ENCODE results near the gene CTXN1. TPM values are rescaled to one million over a fixed set of nuclear protein-coding genes. Genes with fewer than 3 reads are reported as not detected.

The CTXN1 gene
- total RNA-seq, 2 experiments from 2014 or later, result 0.31 to 0.37 TPM

GRCh38 chr19:7903244-7904073 lies 22.5 kb downstream of the CTXN1 start, which contains the start of gene MAP2K7:
Gene MAP2K7, plus strand, starts transcription at chr19:7903877. Its CDS starts 68 bp downstream, at chr19:7903945.
- H3K27ac Mint-ChIP-seq, result peak within 1 kb of the TSS; percentile 95
- H3K4me1 Mint-ChIP-seq (ENCODE audit: low read depth), result peaks cover 26% of the 10 kb centered on the region
- CTCF ChIA-PET, result interaction anchor here (0.6 to 5.1 kb wide), 13 partner anchors 12 to 233 kb away, joined by 3 to 40 read pairs (median 3); partner anchors contain the start of genes SNAPC2 and TRAPPC5
- H3K36me3 Mint-ChIP-seq (ENCODE audit: low read depth), result peaks cover 19% of the 10 kb centered on the region
- ATAC-seq (peak; percentile 86), DNase-seq (peak; percentile 100)
- peak within 1 kb of the TSS; percentile 85 for H3K4me3 Mint-ChIP-seq
- H3K9me3 Mint-ChIP-seq (ENCODE audit: insufficient read depth), result no peaks in the 10 kb centered on the region
- H3K27me3 Mint-ChIP-seq (ENCODE audit: low read depth), result no peaks in the 10 kb centered on the region
- POLR2A ChIA-PET, result interaction anchor here (0.6 to 1.5 kb wide), 9 partner anchors 9 to 1014 kb away, joined by 3 to 9 read pairs (median 3); partner anchors contain the start of genes SNAPC2, TGFBR3L and TIMM44

GRCh38 chr19:7902796-7903243 lies 23.1 kb downstream of the CTXN1 start:
- ChIA-PET POLR2A (interaction anchor here (0.6 to 1.5 kb wide), 5 partner anchors 13 to 91 kb away, joined by 3 to 9 read pairs (median 6); partner anchors contain the start of gene SNAPC2), CTCF (interaction anchor here (1.0 to 5.1 kb wide), 9 partner anchors 12 to 50 kb away, joined by 3 to 40 read pairs (median 4); partner anchors contain the start of genes SNAPC2 and TIMM44)
- H3K4me1 Mint-ChIP-seq (ENCODE audit: low read depth), result peaks cover 26% of the 10 kb centered on the region
- peak overlapping the region; percentile 84 for H3K4me3 Mint-ChIP-seq
- no peaks in the 10 kb centered on the region for H3K27me3 Mint-ChIP-seq (ENCODE audit: low read depth)
- H3K9me3 Mint-ChIP-seq (ENCODE audit: insufficient read depth), result no peaks in the 10 kb centered on the region
- peaks cover 19% of the 10 kb centered on the region for H3K36me3 Mint-ChIP-seq (ENCODE audit: low read depth)
- peak overlapping the region; percentile 91 for H3K27ac Mint-ChIP-seq
- ATAC-seq, result no peak
- DNase-seq, result no peak

- no peak for ATAC-seq
- CTCF ChIA-PET, result interaction anchor here (0.6 to 5.1 kb wide), 5 partner anchors 10 to 49 kb away, joined by 3 to 40 read pairs (median 4); partner anchors contain the start of gene TIMM44
Measured at GRCh38 chr19:7901337-7901736, 24.6 kb downstream of the CTXN1 start.

GRCh38 chr19:7900931-7901330 lies 25.0 kb downstream of the CTXN1 start:
- no peaks in the 10 kb centered on the region for H3K9me3 Mint-ChIP-seq (ENCODE audit: insufficient read depth)
- ATAC-seq (no peak), DNase-seq (no peak)
- H3K36me3 Mint-ChIP-seq (ENCODE audit: low read depth), result peaks cover 14% of the 10 kb centered on the region
- peaks cover 25% of the 10 kb centered on the region for H3K4me1 Mint-ChIP-seq (ENCODE audit: low read depth)
- no peak overlapping the region for H3K27ac Mint-ChIP-seq
- H3K27me3 Mint-ChIP-seq (ENCODE audit: low read depth), result no peaks in the 10 kb centered on the region
- CTCF ChIA-PET, result interaction anchor here (1.1 to 5.1 kb wide), 5 partner anchors 10 to 48 kb away, joined by 3 to 40 read pairs (median 4); partner anchors contain the start of gene TIMM44
- H3K4me3 Mint-ChIP-seq, result no peak overlapping the region
- POLR2A ChIA-PET, result interaction anchor here (0.9 to 1.1 kb wide), 2 partner anchors 20 to 35 kb away, joined by 3 read pairs; no protein-coding TSS in a partner anchor

More at GRCh38 chr19:7901337-7901736, 24.6 kb downstream of the CTXN1 start:
- no peak overlapping the region for H3K27ac Mint-ChIP-seq
- no peaks in the 10 kb centered on the region for H3K9me3 Mint-ChIP-seq (ENCODE audit: insufficient read depth)
- peaks cover 14% of the 10 kb centered on the region for H3K36me3 Mint-ChIP-seq (ENCODE audit: low read depth)
- DNase-seq, result no peak
- H3K4me1 Mint-ChIP-seq (ENCODE audit: low read depth), result peaks cover 26% of the 10 kb centered on the region
- H3K27me3 Mint-ChIP-seq (ENCODE audit: low read depth), result no peaks in the 10 kb centered on the region
- POLR2A ChIA-PET, result no interaction called here
- H3K4me3 Mint-ChIP-seq, result no peak overlapping the region

GRCh38 chr19:7900401-7900870 lies 25.5 kb downstream of the CTXN1 start:
- H3K9me3 Mint-ChIP-seq (ENCODE audit: insufficient read depth), result no peaks in the 10 kb centered on the region
- H3K27me3 Mint-ChIP-seq (ENCODE audit: low read depth), result no peaks in the 10 kb centered on the region
- DNase-seq, result no peak
- POLR2A ChIA-PET, result interaction anchor here (0.9 to 1.1 kb wide), 2 partner anchors 20 to 35 kb away, joined by 3 read pairs; no protein-coding TSS in a partner anchor
- H3K36me3 Mint-ChIP-seq (ENCODE audit: low read depth), result peaks cover 11% of the 10 kb centered on the region
- CTCF ChIA-PET, result interaction anchor here (1.1 to 5.1 kb wide), 3 partner anchors 9 to 44 kb away, joined by 3 to 40 read pairs (median 4); no protein-coding TSS in a partner anchor
- no peak overlapping the region for H3K27ac Mint-ChIP-seq
- H3K4me1 Mint-ChIP-seq (ENCODE audit: low read depth), result peaks cover 21% of the 10 kb centered on the region
- no peak overlapping the region for H3K4me3 Mint-ChIP-seq
- ATAC-seq, result no peak

GRCh38 chr19:7899751-7900378 lies 26.1 kb downstream of the CTXN1 start:
- H3K4me1 Mint-ChIP-seq (ENCODE audit: low read depth), result peaks cover 16% of the 10 kb centered on the region
- H3K27ac Mint-ChIP-seq, result no peak overlapping the region
- ATAC-seq, result no peak
- no peak overlapping the region for H3K4me3 Mint-ChIP-seq
- H3K36me3 Mint-ChIP-seq (ENCODE audit: low read depth), result peaks cover 7% of the 10 kb centered on the region
- H3K9me3 Mint-ChIP-seq (ENCODE audit: insufficient read depth), result no peaks in the 10 kb centered on the region
- no peaks in the 10 kb centered on the region for H3K27me3 Mint-ChIP-seq (ENCODE audit: low read depth)
- no peak for DNase-seq
- POLR2A ChIA-PET, result interaction anchor here (0.9 to 1.1 kb wide), 2 partner anchors 19 to 34 kb away, joined by 3 read pairs; no protein-coding TSS in a partner anchor
- CTCF ChIA-PET, result interaction anchor here (1.1 to 5.1 kb wide), 3 partner anchors 9 to 45 kb away, joined by 3 to 40 read pairs (median 4); no protein-coding TSS in a partner anchor

GRCh38 chr19:7898967-7899366 lies 27.0 kb downstream of the CTXN1 start:
- ATAC-seq (no peak), DNase-seq (no peak)
- H3K27ac Mint-ChIP-seq, result no peak overlapping the region
- H3K9me3 Mint-ChIP-seq (ENCODE audit: insufficient read depth), result no peaks in the 10 kb centered on the region
- peaks cover 13% of the 10 kb centered on the region for H3K4me1 Mint-ChIP-seq (ENCODE audit: low read depth)
- CTCF ChIA-PET, result interaction anchor here (1.3 to 2.5 kb wide), 2 partner anchors 21 to 30 kb away, joined by 3 to 11 read pairs; partner anchors contain the start of gene SNAPC2
- peaks cover 3% of the 10 kb centered on the region for H3K36me3 Mint-ChIP-seq (ENCODE audit: low read depth)
- H3K27me3 Mint-ChIP-seq (ENCODE audit: low read depth), result no peaks in the 10 kb centered on the region
- POLR2A ChIA-PET, result no interaction called here
- no peak overlapping the region for H3K4me3 Mint-ChIP-seq

GRCh38 chr19:7897292-7897691 lies 28.6 kb downstream of the CTXN1 start:
- no peak overlapping the region for H3K4me3 Mint-ChIP-seq
- ChIA-PET POLR2A (interaction anchor here (1.3 kb wide), 1 partner anchor 20 kb away, joined by 4 read pairs; no protein-coding TSS in a partner anchor), CTCF (interaction anchor here (2.5 kb wide), 1 partner anchor 28 kb away, joined by 11 read pairs; no protein-coding TSS in a partner anchor)
- H3K27me3 Mint-ChIP-seq (ENCODE audit: low read depth), result no peaks in the 10 kb centered on the region
- no peaks in the 10 kb centered on the region for H3K36me3 Mint-ChIP-seq (ENCODE audit: low read depth)
- H3K27ac Mint-ChIP-seq, result no peak overlapping the region
- H3K9me3 Mint-ChIP-seq (ENCODE audit: insufficient read depth), result no peaks in the 10 kb centered on the region
- ATAC-seq, result no peak
- DNase-seq, result no peak
- H3K4me1 Mint-ChIP-seq (ENCODE audit: low read depth), result peaks cover 6% of the 10 kb centered on the region

GRCh38 chr19:7895565-7895964 lies 30.4 kb downstream of the CTXN1 start:
- Mint-ChIP-seq H3K9me3 (ENCODE audit: insufficient read depth) (no peaks in the 10 kb centered on the region), H3K27ac (no peak overlapping the region), H3K27me3 (ENCODE audit: low read depth) (peaks cover 4% of the 10 kb centered on the region), H3K36me3 (ENCODE audit: low read depth) (no peaks in the 10 kb centered on the region), H3K4me1 (ENCODE audit: low read depth) (peaks cover 6% of the 10 kb centered on the region), H3K4me3 (no peak overlapping the region)
- ATAC-seq (no peak), DNase-seq (no peak)
- CTCF ChIA-PET, result no interaction called here
- POLR2A ChIA-PET, result no interaction called here

GRCh38 chr19:7894612-7895309 lies 31.2 kb downstream of the CTXN1 start:
- peaks cover 6% of the 10 kb centered on the region for H3K27me3 Mint-ChIP-seq (ENCODE audit: low read depth)
- no peak overlapping the region for H3K4me3 Mint-ChIP-seq
- POLR2A ChIA-PET, result no interaction called here
- no peaks in the 10 kb centered on the region for H3K9me3 Mint-ChIP-seq (ENCODE audit: insufficient read depth)
- DNase-seq, result no peak
- ATAC-seq, result no peak
- H3K4me1 Mint-ChIP-seq (ENCODE audit: low read depth), result peaks cover 6% of the 10 kb centered on the region
- CTCF ChIA-PET, result interaction anchor here (0.6 to 1.5 kb wide), 3 partner anchors 26 to 1028 kb away, joined by 3 to 7 read pairs (median 3); no protein-coding TSS in a partner anchor
- H3K36me3 Mint-ChIP-seq (ENCODE audit: low read depth), result no peaks in the 10 kb centered on the region
- H3K27ac Mint-ChIP-seq, result no peak overlapping the region

Measured in activated CD8-positive, alpha-beta T cell treated with anti-CD3 and anti-CD28 coated beads, Interleukin-2, amount 10 ng/mL, durations not matched to agents 7 days and 5 days (primary cell).